Neuron (in vitro differentiated cells): ENCODE measurements around the gene GLRA2.
"Not testable (repeated sequence)": the region's sequence is repeated elsewhere in the genome, so short reads cannot be mapped to it uniquely, and the experiment has no call there.

ENCODE experiments used
- H2AFZ ChIP-seq: one replicate; pipeline ENCODE4 v1.6.1; 2013; ENCODE audit warnings: low read depth, mild to moderate bottlenecking, inconsistent platforms, low read length, moderate library complexity
- H3K27me3 ChIP-seq: one replicate; pipeline ENCODE4 v1.6.1; 2013; ENCODE audit warnings: low read length; ENCODE audit not compliant: insufficient read depth
- H3K36me3 ChIP-seq: one replicate; pipeline ENCODE4 v1.6.1; 2013; ENCODE audit warnings: low read length; ENCODE audit not compliant: insufficient read depth
- H3K4me1 ChIP-seq: one replicate; pipeline ENCODE4 v1.6.1; 2013; ENCODE audit warnings: low read length; ENCODE audit not compliant: insufficient read depth
- H3K4me3 ChIP-seq: 2 replicates; pipeline ENCODE4 v1.5.1; 2013; ENCODE audit warnings: mild to moderate bottlenecking, low read length, moderate library complexity
- H3K9me3 ChIP-seq: one replicate; pipeline ENCODE4 v1.6.1; 2013; ENCODE audit warnings: low read length

GLRA2 gene

DNA sequence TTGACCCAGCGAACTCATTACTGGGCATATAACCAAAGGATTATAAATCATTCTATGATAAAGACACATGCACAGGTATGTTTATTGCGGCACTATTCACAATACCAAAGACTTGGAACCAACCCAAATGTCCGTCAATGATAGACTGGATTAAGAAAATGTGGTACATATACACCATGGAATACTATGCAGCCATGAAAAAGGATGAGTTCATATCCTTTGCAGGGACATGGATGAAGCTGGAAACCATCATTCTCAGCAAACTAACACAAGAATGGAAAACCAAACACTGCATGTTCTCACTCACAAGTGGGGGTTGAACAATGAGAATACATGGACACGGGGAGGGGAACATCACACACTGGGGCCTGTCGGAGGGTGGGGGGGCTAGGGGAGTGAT lies 83.1 kb downstream of the GLRA2 start:
- H3K4me1 ChIP-seq, H3K36me3 ChIP-seq, H3K9me3 ChIP-seq, H3K27me3 ChIP-seq, H3K4me3 ChIP-seq, H2AFZ ChIP-seq: not testable (repeated sequence)

DNA sequence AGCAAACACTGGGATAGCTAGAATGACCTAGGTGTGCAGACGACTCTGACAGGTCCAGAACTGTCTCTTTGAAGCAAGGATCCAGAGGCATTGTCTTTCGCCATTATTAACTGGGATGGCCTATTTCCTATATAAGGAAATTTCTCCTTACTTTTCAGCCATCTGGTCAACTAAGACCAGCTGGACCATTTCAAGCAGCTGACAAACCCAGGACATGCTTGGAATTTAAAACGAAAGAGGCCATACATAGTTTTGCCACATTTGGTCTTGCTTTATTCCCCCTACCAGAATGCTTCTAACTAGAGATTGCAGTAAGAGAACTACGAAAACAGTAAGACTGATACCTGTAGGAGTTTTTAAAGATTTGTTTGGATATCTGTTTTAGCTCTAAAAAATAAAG lies 87.0 kb downstream of the GLRA2 start:
- no peaks in the 10 kb centered on the region for H3K9me3 ChIP-seq
- H3K4me3 ChIP-seq, result no peak overlapping the region
- no peak overlapping the region for H2AFZ ChIP-seq
- no peaks in the 10 kb centered on the region for H3K36me3 ChIP-seq
- no peaks in the 10 kb centered on the region for H3K27me3 ChIP-seq
- H3K4me1 ChIP-seq, result no peaks in the 10 kb centered on the region

DNA sequence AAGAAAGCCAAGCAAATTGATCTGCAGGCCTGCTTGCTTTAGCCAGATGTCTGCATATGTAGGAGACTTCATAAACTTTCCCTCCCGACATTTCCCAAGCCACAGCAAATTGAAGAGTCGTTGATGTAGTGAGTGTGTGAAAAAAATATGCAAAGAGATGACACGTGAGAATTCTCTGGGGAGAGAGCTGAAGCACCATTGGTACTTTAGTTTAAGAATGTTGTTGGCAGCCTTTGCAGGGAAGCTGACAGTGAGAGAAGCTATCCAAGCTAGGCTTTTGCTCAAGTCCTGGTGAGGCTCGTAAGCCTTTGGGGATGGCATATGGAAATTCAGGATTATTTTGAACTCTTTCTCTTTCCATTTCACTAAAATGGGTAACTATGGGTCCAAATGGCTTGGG lies 87.5 kb downstream of the GLRA2 start:
- H3K9me3 ChIP-seq, result no peaks in the 10 kb centered on the region
- no peaks in the 10 kb centered on the region for H3K4me1 ChIP-seq
- H3K27me3 ChIP-seq, result no peaks in the 10 kb centered on the region
- no peak overlapping the region for H2AFZ ChIP-seq
- H3K4me3 ChIP-seq, result no peak overlapping the region
- H3K36me3 ChIP-seq, result no peaks in the 10 kb centered on the region

DNA sequence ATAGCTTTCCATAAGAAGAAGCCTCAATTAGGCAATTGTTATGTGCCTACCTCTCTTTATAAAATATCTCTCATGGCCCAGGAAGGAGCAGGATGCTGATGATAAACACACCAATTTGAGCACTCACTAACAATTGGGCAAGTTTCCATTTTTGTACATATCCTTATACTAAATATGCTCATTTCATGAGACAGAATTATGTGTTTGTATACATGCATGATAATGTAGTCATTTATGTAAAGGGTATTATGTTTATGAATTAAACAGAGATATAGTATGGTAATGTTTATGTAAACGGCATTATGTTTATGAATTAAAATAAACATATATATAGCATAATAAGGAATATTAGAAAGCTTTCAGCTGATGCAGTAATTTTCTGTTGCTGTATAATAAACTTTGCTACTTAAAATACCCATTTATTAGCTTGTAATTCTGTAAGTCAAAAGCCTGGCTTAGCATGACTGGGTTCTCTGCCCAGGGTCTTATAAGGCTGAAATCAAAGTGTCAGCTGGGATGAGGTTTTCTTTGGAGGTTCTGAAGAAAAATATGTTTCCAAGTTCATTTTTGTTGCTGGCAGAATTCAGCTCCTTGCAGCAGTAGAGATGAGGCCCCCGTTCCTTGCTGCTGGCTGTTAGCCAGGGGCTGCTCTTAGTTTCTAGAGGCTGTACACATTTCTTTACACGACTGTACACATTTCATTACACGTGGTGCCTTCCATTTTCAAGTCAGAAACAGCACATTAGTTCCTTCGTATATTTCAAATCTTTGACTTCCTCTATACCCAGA lies 89.0 kb downstream of the GLRA2 start:
- Histone ChIP-seq H2AFZ (no peak overlapping the region), H3K9me3 (no peaks in the 10 kb centered on the region), H3K4me3 (no peak overlapping the region), H3K4me1 (no peaks in the 10 kb centered on the region), H3K27me3 (no peaks in the 10 kb centered on the region), H3K36me3 (no peaks in the 10 kb centered on the region)

DNA sequence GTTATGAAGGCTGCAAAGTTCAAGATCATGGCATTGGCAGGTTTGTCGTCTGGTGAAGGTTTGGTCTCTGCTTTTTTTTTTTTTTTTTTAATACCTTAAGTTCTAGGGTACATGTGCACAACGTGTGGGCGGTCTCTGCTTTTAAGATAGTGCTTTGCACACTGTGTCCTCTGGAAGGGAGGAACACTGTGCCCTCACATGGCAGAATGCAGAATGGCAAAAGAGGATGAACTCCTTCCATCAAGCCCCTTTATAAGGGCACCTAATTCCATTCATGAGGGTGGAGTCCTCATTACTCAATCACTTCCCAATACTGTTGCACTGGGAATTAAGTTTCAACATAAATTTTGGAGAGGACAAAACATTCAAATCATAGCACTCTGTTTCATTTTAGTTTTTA lies 101.4 kb downstream of the GLRA2 start:
- H3K4me1 ChIP-seq, result no peaks in the 10 kb centered on the region
- H2AFZ ChIP-seq, result no peak overlapping the region
- no peaks in the 10 kb centered on the region for H3K27me3 ChIP-seq
- H3K9me3 ChIP-seq, result no peaks in the 10 kb centered on the region
- H3K36me3 ChIP-seq, result no peaks in the 10 kb centered on the region
- no peak overlapping the region for H3K4me3 ChIP-seq

DNA sequence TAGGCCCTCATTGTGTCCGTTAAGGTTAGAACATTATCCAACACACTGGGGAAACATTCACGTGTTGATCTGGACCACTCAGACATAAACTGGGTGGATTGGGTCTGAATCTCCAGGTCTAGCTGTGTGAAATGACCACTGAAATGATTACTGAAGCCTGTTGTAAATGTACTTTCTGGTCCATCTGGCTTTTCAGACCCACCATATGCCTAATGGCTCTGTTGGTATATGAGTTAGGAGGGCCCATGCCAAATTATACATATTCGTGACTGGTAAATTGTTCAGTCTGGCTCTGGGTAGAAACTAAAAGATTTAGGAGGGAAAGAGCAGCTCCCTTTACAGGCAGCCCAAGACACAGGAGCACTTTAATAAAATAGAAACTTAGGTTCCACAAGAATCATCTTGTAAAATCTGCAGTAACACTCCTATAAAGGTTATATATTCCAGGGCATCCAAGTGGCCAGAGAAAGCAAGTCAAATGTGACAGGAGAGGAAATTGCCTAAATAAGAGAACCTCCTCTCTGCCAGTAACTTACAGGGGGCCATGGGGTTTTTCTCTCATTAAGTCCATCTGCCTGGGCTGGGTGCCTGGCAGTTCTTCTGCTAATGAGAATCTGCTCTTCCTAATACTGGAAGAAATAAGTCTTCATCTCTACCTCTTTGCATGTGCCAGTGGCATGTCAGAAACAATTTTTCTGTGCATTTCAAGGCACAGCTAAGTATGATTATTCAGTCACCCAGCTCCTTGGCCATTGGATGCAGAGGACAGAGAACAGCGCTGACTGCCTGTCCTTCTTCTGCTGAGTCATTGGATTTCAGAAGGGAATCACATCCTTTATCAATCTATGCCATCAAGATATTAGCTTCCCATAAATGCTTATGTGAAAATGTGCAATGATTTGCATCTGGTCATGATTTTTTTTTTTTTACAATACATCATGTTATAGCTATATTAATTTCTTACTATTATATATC lies 112.6 kb downstream of the GLRA2 start:
- H3K9me3 ChIP-seq, result no peaks in the 10 kb centered on the region
- no peaks in the 10 kb centered on the region for H3K36me3 ChIP-seq
- H3K27me3 ChIP-seq, result no peaks in the 10 kb centered on the region
- no peaks in the 10 kb centered on the region for H3K4me1 ChIP-seq
- no peak overlapping the region for H3K4me3 ChIP-seq
- H2AFZ ChIP-seq, result no peak overlapping the region

DNA sequence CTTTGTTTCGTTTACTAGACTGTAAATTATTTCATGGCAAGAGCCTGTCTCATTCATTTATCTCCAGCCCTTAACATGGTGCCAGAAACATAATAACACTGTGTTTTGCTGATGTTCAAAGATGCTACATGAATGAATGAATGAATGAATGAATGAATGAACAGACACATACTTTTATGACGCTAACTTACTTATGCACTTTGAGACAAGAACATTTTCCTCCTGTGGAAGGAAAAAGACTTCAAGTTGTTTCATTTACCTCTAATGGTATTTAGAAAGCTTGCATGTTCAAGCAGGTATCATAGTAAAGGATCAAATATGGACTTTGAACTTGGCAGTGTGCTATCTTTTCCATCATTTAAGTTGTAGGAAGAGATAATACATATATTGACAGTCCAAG lies 131.6 kb downstream of the GLRA2 start:
- H2AFZ ChIP-seq, result no peak overlapping the region
- H3K27me3 ChIP-seq, result no peaks in the 10 kb centered on the region
- no peaks in the 10 kb centered on the region for H3K4me1 ChIP-seq
- H3K4me3 ChIP-seq, result no peak overlapping the region
- no peaks in the 10 kb centered on the region for H3K9me3 ChIP-seq
- H3K36me3 ChIP-seq, result no peaks in the 10 kb centered on the region

DNA sequence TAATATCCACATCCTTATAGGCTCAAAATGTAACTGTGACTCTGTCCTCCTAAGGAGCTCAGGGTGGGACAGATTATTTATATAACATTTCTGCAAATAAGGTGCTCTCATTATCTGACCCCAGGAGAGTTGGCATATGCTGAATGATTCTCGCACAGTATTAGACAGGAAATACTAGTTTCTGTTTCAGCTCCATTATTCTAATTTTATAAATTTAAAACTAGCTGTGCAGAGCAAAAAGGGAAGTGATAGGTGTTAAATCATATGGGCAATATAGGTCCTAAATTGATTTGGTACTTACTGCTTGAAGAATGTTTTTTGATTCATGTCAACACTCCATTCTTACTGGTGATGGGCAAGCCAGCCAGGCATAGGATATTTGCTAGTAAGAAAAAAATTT lies 141.5 kb downstream of the GLRA2 start:
- Histone ChIP-seq H3K36me3 (no peaks in the 10 kb centered on the region), H3K27me3 (no peaks in the 10 kb centered on the region), H3K4me3 (no peak overlapping the region), H3K9me3 (no peaks in the 10 kb centered on the region), H3K4me1 (no peaks in the 10 kb centered on the region), H2AFZ (no peak overlapping the region)

DNA sequence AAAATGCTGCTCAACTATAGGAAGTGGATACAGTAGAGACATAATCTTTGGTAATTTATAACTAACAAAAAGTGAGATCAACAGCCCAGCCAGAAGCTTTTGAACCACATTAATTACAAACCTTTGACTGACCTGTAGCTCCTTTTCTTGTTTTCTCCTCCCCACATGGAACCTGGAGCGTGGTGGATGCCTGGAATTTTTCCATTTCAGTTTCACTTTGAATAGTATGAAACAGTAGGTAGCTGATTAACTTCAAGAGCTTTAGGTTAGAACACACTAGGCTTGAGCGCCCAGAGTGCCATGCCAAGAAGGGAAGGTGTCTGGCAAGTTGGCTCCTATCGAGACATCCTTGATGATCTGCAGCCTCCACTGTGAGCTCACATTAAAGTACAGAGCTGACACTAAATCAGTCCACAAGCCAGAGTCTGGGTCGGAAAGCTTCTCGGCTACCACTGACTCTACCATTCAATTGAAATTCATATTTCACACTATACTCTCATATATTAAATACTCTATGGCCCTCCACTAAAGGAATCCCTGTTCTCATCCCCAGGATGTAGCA lies 143.4 kb downstream of the GLRA2 start:
- H2AFZ ChIP-seq, result no peak overlapping the region
- H3K27me3 ChIP-seq, result no peaks in the 10 kb centered on the region
- H3K4me1 ChIP-seq, result no peaks in the 10 kb centered on the region
- no peaks in the 10 kb centered on the region for H3K9me3 ChIP-seq
- no peak overlapping the region for H3K4me3 ChIP-seq
- H3K36me3 ChIP-seq, result no peaks in the 10 kb centered on the region

DNA sequence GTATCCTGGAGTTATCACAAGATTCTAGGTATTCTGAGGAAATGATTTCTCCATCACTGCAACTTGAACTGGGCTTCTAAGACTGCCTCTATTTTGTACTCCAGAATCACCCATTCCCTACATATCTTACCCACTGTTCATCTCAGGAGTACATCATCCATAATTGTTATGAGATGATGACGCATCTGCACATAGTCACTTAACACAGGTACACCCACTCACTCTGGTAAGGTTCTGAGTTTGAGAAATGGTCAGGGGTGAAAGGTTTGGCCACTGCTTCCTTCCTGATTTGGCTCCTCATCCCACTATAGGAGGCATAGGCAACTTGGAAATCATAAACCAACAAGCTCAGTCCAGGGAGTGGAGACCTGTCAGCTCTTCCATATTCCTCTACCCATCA lies 143.9 kb downstream of the GLRA2 start:
- H2AFZ ChIP-seq, result no peak overlapping the region
- no peaks in the 10 kb centered on the region for H3K9me3 ChIP-seq
- no peak overlapping the region for H3K4me3 ChIP-seq
- no peaks in the 10 kb centered on the region for H3K4me1 ChIP-seq
- no peaks in the 10 kb centered on the region for H3K36me3 ChIP-seq
- H3K27me3 ChIP-seq, result no peaks in the 10 kb centered on the region

DNA sequence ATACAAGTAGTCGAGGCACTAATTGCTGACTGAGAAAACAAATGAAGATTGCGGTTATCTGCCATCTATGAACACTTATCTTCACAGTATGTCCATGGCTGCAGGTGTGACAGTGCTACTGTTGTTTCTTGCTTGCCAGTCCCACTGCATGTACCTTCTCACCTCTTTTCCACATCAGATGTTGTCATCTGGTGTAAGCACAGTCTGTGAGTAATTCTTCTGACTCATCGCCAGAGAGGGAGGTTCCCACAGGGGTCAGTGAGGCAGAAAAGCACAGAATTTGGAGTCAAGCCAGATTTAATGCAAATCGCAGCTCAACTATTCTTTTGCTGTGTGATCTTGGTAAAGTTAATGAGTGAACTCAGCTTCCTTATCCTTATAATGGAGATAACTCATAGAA lies 144.4 kb downstream of the GLRA2 start:
- H3K4me1 ChIP-seq, result no peaks in the 10 kb centered on the region
- no peaks in the 10 kb centered on the region for H3K9me3 ChIP-seq
- H3K27me3 ChIP-seq, result no peaks in the 10 kb centered on the region
- H2AFZ ChIP-seq, result no peak overlapping the region
- H3K36me3 ChIP-seq, result no peaks in the 10 kb centered on the region
- no peak overlapping the region for H3K4me3 ChIP-seq

DNA sequence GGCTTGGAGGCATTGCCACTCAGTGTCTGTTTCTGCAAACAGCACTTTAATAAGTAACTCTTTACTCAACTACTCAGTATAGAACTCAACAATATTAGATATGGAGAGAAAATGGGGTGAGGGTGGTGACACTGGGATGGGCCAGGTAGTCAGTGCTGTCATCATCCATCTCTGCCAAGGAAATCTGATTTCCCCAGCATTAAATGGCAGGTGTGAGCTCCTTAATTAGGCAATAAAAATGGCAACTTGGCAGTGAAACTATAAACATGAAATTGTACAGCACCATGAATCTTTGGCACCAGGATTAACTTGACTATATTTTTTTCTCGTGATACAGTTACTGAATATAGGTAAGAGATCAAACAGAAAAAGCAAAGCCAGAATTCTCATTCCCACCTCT lies 146.2 kb downstream of the GLRA2 start:
- Histone ChIP-seq H3K4me3 (no peak overlapping the region), H3K27me3 (no peaks in the 10 kb centered on the region), H3K36me3 (no peaks in the 10 kb centered on the region), H2AFZ (no peak overlapping the region), H3K9me3 (no peaks in the 10 kb centered on the region), H3K4me1 (no peaks in the 10 kb centered on the region)

DNA sequence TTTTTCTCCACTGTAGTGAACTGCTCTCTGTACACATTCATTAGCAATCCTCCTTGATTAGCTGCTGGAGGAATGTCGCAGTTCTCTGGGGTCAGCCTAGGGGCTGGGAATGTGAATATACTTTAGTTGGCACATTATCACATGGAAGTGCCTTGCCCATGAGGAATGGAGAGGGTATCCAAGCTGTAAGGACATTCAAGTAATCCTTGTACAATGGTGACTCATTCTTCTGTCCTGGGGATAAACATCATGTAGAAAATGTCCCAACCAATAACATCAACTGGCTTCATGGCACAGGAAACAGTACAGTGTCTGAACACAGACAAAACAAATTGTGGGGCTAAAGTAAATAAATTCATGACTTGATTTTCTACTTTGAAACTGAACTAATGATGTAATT lies 147.1 kb downstream of the GLRA2 start:
- Histone ChIP-seq H3K4me3 (no peak overlapping the region), H3K27me3 (no peaks in the 10 kb centered on the region), H3K36me3 (no peaks in the 10 kb centered on the region), H2AFZ (no peak overlapping the region), H3K9me3 (no peaks in the 10 kb centered on the region), H3K4me1 (no peaks in the 10 kb centered on the region)
